HG02840 (cell line): ENCODE data around the gene LRRC38.
"Not testable (repeated sequence)": the region's sequence is repeated elsewhere in the genome, so short reads cannot be mapped to it uniquely, and the experiment has no call there.

Experiments
- ATAC-seq: cut with Tn5 transposase; IDR thresholded peaks from one replicate; pipeline ENCODE4 v1.9.1; 2021; ENCODE audit warnings: mild to moderate bottlenecking, moderate library complexity, moderate number of reproducible peaks; ENCODE audit not compliant: unreplicated experiment, low FRiP score

Gene LRRC38

DNA sequence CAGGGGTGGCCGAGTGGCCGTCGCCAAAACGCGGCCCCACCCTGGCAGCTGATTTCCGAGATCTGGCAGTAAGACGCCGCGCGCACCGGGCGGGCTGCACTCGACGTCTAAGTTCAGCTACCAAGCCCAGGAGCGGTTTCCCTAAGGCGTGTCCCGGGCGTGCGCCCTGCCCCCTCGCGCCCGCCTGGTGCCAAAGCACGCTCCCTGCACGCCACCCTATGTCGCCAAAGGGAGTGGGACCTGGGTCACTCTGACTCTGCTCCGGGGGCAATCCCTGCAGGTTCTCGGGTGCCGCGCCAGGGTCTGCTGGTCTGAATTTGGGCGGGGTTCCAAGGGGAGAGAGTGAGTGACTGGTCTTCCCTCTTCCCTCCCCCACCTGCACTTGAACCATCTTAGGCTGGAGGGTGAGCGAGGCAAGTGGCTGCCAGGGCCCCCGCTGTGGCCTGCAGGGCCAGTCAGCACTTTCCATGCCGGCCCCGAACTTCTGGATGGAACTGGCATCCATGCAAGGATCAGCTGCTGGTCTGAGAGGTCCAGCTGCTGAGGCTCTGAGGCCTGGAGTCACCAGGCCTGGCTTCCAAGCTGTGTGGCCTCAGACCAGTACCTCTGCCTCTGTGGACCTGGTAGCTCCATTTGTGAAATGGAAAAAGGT, at the start of gene LRRC38:
Gene LRRC38, minus strand, starts transcription at position 109 of the 652 bp plus-strand sequence. CDS start 410 bp downstream, outside the sequence.
- ATAC-seq, result no peak

DNA sequence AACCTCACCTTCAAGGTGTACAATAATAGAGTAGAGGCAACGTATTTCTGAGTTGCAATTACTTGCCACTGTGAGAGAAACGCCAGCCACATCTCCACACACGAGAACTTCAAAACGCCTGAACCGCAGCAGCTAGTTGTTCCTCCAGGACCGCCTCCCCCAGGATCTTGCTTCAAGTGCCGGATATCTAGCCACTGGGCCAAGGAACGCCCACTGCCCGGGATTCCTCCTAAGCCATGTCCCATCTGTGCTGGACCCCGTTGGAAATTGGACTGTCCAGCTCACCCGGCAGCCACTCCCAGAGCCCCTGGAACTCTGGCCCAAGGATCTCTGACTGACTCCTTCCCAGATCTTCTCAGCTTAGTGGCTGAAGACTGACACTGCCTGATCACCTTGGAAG, 49.2 kb upstream of the LRRC38 start:
- not testable (repeated sequence) for ATAC-seq

DNA sequence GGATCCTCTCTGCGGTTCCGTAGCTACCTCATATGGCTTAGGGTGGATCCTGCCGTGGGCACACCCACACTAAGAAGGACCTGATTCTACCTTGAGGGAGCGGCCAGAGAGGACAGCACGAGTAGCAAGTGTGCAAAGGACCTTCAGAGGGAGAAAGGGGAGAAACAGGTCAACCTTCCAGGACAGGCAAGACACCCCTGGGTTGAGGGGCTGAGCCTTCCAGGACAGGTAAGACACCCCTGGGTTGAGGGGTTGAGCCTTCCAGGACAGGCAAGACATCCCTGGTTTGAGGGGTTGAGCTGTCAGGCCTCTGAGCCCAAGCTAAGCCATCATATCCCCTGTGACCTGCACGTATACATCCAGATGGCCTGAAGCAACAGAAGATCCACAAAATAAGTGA, 46.7 kb upstream of the LRRC38 start:
- ATAC-seq, result no peak

GRCh38 chr1:13556224-13556764, 42.5 kb upstream of the LRRC38 start:
- ATAC-seq, result no peak

DNA sequence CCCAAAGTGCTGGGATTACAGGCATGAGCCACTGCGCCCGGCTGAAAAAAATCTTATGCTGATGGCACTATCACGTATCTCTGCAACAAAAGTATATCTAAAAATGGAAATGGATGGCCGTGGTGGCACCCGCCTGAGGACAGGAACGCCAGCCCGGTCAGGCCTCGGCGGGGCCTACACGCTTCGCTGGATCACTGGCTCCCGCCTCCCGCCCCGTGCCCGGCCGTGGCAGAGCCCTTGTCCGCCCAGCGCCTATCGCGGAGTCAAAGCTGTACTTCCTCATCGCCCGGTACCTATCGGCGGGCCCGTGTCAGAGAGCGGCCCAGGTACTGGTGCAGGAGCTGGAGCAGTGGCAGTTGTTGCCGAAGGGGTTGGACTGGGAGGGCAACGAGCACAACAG, 41.0 kb upstream of the LRRC38 start:
- ATAC-seq, result no peak

DNA sequence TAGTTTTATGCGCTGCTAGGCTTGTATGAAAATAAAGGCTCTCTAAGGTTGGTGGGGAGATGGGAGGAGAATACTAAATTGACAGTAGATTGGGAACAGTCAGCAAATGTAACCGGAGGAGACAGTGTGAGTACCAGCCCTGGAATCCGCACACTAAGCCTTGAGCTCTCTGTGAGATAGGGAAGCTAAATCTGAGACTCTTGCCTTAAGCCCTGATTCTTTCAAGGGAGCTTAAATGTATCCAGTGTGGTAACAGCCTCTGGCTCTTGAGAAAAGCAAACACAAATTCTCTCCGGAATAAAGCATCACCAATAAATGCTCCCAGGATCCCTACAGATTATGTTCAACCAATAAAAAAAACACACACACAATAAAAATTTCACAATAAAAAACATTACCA, 36.9 kb upstream of the LRRC38 start:
- ATAC-seq, result no peak

DNA sequence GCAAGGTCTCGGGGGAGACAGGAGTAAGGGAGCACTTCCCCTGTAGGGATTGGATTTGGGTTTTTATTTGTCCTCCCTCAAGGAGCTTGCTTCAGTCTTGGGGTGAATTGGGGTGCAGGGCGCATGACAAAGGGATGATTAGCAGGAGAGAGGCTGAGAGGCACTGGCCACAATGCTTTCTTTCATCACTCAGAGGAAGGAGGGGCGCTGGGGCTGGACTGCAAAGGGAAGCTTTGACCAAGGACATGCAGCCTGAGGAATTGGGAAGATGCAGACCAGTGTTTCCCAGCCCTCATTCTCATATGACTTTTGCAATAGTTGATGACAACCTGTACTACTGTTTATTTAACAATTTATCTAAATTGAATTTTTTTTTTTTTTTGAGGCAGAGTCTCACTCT, 35.7 kb upstream of the LRRC38 start:
- no peak for ATAC-seq

DNA sequence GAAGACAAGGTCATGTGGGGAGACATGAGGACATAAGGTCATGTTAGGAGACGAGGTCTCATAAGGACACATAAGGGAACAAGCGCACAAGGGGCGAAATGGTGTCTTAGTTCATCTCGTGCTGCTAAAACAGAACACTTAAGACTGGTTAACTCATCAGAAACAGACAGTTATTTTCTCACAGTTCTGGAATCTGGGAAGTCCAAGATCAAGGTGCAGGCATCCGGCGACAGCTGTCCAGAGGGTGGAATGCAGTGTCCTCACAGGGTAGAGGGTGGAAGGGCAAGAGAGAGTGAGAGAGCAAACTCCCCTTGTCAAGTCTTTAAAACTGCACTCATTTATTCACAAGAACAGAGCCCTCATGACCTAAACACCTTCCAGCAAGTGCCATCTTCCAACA, 35.2 kb upstream of the LRRC38 start:
- ATAC-seq, result no peak

GRCh38 chr1:13548281-13548680, 34.5 kb upstream of the LRRC38 start:
- no peak for ATAC-seq

DNA sequence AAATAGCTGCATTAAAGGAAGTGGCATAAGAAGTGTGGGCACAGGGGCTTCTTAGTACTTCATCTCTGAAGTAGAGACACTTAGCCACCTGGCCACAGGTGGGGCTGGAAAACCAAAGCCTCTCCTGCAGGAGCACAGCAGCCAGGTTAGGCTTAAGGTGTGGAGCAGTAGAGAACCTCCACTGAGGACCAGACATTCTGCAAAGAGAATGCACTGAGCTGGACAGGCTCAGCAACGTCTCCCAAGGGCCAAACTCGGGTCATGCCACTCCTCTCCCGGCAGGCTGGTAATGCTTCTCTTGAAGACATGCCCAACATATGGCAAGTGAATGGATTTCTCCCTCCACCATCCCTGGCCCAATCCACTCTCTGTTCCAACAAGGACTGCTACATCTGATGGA, 33.0 kb upstream of the LRRC38 start:
- no peak for ATAC-seq

DNA sequence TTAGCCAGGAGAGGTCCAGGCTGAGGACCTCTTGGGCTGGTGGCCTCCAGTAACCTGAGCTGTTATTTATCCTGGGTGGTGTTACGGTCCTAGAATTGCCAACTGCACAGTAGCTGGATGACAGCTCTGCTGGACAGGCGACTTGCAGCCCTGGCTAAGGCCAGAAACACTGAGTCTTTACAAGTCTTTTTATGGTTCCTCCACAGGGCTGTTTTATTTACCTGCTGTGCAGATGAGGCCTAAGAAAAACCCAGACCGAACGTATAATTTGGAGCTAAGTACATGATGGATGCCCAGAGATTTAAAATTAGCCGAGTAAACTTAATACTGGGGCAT, 30.4 kb upstream of the LRRC38 start:
- ATAC-seq, result no peak

- ATAC-seq, result no peak
Observed at GRCh38 chr1:13543451-13544220, 29.8 kb upstream of the LRRC38 start.

- no peak for ATAC-seq
Observed at GRCh38 chr1:13541435-13542215, 27.8 kb upstream of the LRRC38 start.

- no peak for ATAC-seq
Observed at GRCh38 chr1:13540866-13541265, 27.1 kb upstream of the LRRC38 start.

GRCh38 chr1:13539683-13540082, 25.9 kb upstream of the LRRC38 start:
- ATAC-seq, result no peak

DNA sequence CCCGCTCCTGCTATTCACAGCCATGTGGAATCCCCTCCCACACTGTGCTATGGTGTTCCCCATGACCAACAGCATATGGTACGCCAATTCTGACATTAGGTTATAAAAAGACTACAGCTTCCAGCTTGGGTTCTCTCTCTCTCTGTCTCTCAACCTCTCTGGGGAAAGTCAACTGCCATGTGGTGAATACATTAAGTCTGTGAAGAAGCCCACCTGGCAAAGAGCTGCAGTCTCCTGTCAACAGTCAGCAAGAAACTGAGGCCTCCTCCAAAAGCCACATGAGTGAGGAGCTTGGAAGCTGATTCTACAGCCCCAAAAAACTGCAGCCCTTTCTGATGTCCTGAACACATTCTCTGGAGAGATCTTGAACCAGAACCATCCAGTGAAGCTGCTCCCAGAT, 25.0 kb upstream of the LRRC38 start:
- no peak for ATAC-seq

- ATAC-seq, result no peak
Observed at GRCh38 chr1:13536571-13536970, 22.8 kb upstream of the LRRC38 start.

DNA sequence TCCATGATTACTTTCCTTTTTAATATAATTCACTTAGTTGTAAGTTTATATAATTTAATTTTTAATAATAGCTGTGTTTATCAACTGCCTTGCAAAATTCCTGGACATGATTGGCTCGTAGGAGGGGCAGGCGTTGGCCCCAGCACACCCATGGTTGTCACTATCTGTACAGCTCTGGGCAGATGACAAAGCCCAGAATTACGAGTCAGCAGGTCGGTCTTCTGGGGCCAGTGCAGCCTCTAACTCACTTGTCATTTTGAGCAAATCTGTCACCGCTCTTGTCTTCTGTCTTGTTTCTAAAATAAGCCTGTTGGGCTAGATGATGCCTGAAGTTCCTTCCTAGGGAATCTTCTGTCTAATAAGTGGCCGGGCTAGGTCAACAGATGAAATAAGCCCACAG, 21.4 kb upstream of the LRRC38 start:
- ATAC-seq, result no peak

- ATAC-seq, result no peak
Observed at GRCh38 chr1:13528320-13528719, 14.5 kb upstream of the LRRC38 start.

DNA sequence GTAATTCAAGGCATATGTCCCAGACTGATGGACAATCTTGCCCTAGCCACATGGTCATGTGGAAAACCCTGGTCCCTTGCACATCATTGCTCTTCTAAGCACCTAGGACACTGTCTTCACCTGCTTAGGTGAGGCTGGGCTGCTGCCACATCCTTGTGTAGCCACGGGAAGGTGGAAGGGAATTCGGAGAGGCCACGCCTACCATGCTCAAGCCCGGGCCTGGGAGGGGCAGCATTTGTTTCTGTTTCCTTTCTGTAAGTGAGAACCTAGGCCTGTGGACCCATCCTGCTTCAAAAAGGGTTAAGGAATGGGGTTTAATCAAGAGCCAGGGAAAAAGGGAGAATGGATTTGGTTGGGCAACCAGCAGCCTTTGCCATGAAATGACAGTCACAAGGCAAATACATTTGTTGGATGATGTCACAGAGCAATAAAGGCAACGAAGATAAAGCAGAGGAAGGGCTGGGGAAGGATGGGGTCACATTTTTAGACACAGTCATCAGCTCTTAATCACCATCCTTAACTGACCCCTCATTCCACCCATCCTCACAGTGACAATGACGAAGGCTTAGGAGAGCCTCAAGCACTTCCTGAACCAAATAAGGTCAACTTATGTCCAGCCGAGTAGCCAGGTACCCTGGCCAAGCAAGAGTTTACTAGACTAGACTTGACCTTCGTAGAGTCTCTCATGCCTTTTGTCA, 10.1 kb upstream of the LRRC38 start:
- ATAC-seq, result no peak

GRCh38 chr1:13520985-13521384, 7.2 kb upstream of the LRRC38 start:
- no peak for ATAC-seq
